ENCODE measurements around the gene PCDH1.

- TF ChIP-seq ZNF274 (IDR thresholded peaks at IDR 0.05; ENCODE audit: low read depth, low read length) (no peak), SUZ12 (IDR thresholded peaks at IDR 0.05; ENCODE audit: extremely low read depth, insufficient read depth, insufficient read length) (no peak), YY1 (IDR thresholded peaks at IDR 0.05; ENCODE audit: insufficient read depth, insufficient read length) (no peak)
Observed at GRCh38 chr5:141908796-141909195, 30.6 kb upstream of the PCDH1 start.

Measured in NT2/D1 (cell line).